ENCODE results near the gene COIL. TPM values are rescaled to one million over a fixed set of nuclear protein-coding genes. Genes with fewer than 3 reads are reported as not detected.

The COIL gene
- total and polyA plus RNA-seq, 2 of the 13 experiments (the other 11 are each of a cell fraction or from before 2014, with no cell fraction given) = 8.1 to 29.4 TPM

- TF ChIP-seq HNF4G (IDR thresholded peaks at IDR 0.05; ENCODE audit: borderline replicate concordance, low read depth, low read length) (peak; percentile 25; the same call in 1 of the 2 replicates), HNF4G (CRISPR knock-in tag; IDR thresholded peaks at IDR 0.05; ENCODE audit: borderline replicate concordance, low read depth) (no peak), SIN3B (IDR thresholded peaks at IDR 0.05; ENCODE audit: low read length) (no peak), ZBTB39 (CRISPR knock-in tag; IDR thresholded peaks at IDR 0.05) (no peak), ERF (CRISPR knock-in tag; IDR thresholded peaks at IDR 0.05) (no peak), ELF3 (CRISPR knock-in tag; IDR thresholded peaks at IDR 0.05) (no peak), ZNF678 (CRISPR knock-in tag; IDR thresholded peaks at IDR 0.05) (no peak), RXRB (CRISPR knock-in tag; IDR thresholded peaks at IDR 0.05; ENCODE audit: borderline replicate concordance) (no peak), PAWR (CRISPR knock-in tag; IDR thresholded peaks at IDR 0.05; ENCODE audit: borderline replicate concordance) (no peak), ZNF142 (CRISPR knock-in tag; IDR thresholded peaks at IDR 0.05) (no peak), AKNA (CRISPR knock-in tag; IDR thresholded peaks at IDR 0.05; ENCODE audit: borderline replicate concordance) (no peak), HIVEP1 (CRISPR knock-in tag; IDR thresholded peaks at IDR 0.05) (no peak), FOXA3 (CRISPR knock-in tag; IDR thresholded peaks at IDR 0.05) (peak; percentile 31; the same call in 1 of the 2 replicates), ZNF513 (CRISPR knock-in tag; conservative IDR thresholded peaks at IDR 0.05) (no peak), KLF15 (CRISPR knock-in tag; IDR thresholded peaks at IDR 0.05; ENCODE audit: borderline replicate concordance) (no peak), IKZF4 (CRISPR knock-in tag; IDR thresholded peaks at IDR 0.05; ENCODE audit: borderline replicate concordance, low read depth, not compliant biosample characterization) (no peak)
These were observed 25.4 kb downstream of the COIL start (continued) for GRCh38 chr17:56935461-56935860.
